GM10266 (cell line): ENCODE data around the gene DLG2.

Source experiments
- DNase-seq: peaks from one replicate; pipeline ENCODE4 v3.0.0; 2012; ENCODE audit errors: extremely low spot score
- TF ChIP-seq, protein P1 (sequence below): IDR thresholded peaks from 2 replicates; pipeline ENCODE4 v1.5.1; 2012; ENCODE audit warnings: mild to moderate bottlenecking, low read depth; ENCODE audit not compliant: control insufficient read depth, insufficient read depth; ENCODE audit errors: missing control alignments

Gene DLG2

DNA sequence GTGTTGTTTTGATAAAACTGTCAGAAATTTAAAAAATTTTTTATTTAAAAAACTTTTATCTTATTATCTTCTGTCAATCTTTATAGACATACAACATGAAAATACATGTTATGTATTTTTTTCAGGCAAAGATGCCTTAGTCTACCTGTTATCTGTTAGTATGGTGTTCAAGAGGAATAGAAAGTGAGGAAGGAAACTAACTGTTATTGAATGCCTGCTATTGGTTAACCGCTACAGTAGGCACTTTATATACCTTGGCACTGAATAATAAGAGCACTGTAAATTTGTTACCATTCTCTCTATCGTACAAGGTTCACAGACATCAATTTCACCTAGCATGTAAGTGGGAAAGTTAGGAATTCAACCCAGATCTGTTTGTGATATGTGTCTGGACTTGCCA lies 2068.9 kb downstream of the DLG2 start:
- DNase-seq, result no peak
- TF ChIP-seq, protein P1, sequence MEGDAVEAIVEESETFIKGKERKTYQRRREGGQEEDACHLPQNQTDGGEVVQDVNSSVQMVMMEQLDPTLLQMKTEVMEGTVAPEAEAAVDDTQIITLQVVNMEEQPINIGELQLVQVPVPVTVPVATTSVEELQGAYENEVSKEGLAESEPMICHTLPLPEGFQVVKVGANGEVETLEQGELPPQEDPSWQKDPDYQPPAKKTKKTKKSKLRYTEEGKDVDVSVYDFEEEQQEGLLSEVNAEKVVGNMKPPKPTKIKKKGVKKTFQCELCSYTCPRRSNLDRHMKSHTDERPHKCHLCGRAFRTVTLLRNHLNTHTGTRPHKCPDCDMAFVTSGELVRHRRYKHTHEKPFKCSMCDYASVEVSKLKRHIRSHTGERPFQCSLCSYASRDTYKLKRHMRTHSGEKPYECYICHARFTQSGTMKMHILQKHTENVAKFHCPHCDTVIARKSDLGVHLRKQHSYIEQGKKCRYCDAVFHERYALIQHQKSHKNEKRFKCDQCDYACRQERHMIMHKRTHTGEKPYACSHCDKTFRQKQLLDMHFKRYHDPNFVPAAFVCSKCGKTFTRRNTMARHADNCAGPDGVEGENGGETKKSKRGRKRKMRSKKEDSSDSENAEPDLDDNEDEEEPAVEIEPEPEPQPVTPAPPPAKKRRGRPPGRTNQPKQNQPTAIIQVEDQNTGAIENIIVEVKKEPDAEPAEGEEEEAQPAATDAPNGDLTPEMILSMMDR, result no peak

DNA sequence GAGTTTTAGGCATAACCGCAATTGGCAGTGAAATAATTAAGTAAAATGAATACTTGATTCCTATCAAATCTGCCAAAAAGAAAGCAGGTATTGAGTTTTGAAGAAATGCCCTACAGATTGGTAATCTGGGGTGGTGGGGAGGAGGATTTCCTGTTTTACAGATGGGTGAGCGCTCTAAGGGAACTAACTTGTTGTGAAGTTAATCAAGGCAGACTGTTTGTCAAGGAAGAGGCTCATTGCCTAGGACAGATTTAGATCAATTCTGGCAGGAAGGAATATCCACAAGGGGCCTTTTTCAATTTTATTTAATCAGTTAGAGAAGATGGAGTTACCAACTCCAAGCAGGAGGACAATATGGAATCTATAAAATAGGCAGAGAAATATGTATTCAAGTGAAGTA lies 2069.5 kb downstream of the DLG2 start:
- TF ChIP-seq, protein P1, result no peak
- no peak for DNase-seq

DNA sequence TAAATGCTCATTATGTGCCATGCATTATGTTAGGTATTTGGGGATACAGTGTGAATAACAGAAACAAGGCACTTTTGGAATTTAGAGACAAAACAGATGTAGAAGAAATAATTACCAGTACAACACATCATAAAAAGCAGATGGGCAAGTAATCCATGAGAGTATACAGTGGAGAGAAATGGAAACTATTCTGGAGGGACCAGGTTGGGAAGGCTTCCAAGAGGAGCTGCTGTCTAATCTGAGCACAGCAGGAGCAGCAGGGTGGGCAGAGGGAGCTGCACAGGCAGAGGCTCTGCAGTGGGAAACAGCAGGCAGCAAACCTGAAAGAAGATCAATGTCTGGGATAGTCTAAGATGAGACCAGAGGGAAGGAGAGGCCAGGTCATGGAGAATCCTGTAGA lies 2072.3 kb downstream of the DLG2 start:
- no peak for DNase-seq

DNA sequence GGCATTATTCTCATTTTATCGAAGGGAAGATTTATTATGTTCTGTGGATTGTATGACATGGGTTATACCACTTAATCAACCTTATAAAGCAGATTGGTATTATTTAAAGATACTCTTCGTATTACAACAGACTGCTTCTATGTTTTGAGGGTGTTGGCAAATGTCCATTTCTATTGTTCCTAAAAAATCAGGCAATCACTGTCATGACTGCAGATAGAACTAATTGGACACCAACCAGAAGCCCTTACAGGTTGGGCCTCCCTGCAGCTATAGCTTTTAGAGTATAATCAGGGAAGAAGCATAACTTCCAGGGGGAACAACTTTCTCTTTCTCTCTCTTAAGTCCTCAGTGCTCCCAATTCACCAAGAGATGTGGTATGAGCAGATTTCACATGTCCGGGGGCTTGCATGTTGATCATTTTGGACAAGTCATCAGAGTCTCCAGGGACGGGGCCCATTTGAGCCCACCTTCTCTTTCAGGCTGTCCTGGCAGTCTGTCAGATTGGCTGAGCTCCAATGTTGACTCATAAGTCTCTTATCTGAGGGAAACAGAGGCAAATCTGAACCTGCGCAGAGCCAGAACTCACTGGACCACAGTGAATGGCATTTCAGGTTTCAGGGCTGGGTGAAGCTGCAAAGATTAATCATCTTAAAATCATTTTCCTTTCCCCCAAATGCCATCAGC lies 2077.0 kb downstream of the DLG2 start:
- TF ChIP-seq, protein P1, result no peak
- no peak for DNase-seq

More for the DNA sequence above, 2072.3 kb downstream of the DLG2 start:
- TF ChIP-seq, protein P1, result no peak

DNA sequence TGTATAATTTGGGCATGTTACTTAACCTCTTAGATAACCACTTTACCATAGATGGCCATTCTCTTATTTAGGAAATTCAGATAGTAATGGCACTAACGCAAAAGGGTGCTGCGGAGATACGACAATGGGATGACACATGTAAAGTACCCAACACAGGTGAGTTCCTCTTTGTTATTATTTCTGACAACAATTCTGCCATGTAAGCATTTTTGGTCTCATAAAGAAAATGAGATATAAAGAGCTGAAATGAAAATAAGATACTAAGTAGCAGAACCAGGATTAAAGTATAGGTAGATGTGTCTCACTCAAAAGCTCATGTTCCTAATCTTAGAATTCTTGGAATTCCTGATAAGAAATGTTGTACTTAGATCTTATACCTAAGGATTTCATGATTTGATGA lies 2080.8 kb downstream of the DLG2 start:
- TF ChIP-seq, protein P1, result no peak
- no peak for DNase-seq

DNA sequence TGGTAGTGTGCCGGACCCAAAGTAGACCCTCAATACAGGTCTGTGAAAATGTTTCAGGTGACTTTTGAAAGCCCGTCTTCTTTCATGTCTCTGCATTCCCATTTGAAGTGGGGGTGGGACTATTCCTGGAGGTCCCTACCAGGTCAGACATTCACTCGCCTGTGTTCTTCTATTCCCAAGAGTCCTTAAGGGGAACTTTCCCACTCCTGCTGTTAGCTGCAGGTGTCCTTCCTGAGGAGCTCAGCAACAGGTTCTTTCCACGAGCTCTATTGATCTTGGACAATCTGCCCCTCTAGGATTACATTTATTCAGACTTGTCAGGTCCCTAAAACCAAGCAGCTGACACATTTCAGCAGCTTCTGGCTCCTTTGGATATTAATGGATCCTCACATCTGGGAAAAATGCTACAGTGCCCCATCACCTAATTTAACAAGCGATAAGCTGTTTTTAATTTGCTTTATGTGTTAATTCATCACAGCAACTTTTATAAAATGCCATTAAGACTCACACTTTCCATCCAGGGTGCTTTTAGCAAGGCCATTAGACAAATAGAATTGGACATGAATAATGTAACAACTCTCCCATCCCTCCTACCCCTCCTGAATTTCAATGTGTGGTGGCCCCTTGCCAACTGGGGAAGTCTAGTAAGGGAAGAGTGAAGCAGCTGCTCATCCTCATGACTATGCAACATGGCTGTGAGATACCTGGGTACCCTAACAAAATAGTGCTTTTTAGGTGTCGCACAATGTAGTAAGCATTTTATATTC lies 2081.5 kb downstream of the DLG2 start:
- TF ChIP-seq, protein P1, result no peak
- DNase-seq, result no peak

DNA sequence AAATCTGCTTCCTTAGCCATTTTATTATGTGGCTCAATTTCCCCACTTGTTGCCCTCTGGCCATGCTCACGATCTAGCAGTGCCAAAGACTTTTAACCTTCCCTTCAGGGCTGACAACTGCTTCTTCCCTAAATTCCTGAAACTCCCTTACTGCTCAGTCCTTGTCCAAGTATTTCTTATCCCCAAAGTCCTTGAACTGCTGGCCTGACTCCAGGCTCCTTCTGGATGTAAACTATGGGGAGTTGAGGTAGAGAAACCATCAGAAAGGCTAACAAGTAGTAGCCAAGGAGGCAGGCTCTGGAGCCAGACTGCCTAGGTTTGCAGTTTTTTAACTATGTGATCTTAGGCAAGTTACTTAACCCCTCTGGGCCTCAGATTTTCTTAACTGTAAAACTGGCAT lies 2082.3 kb downstream of the DLG2 start:
- TF ChIP-seq, protein P1, result no peak
- no peak for DNase-seq
